HepG2 (cell line): ENCODE measurements around the gene RRM2. TPM values are rescaled to one million over a fixed set of nuclear protein-coding genes. Genes with fewer than 3 reads are reported as not detected.
A peak's percentile ranks its signal among the peaks of the same experiment; 100 is the strongest.

ENCODE experiments used
- ATAC-seq: fragments of 200-7000 bp; cut with Tn5 transposase; 3 replicates; pipeline ENCODE4 v1.9.1; 2020; ENCODE audit warnings: mild to moderate bottlenecking, moderate library complexity
- BruUV-seq: library from RNA; stranded (reverse); fragments of 400-500 nt; replicated peaks from 2 replicates; lab custom pipeline; 2021; lab: Mats Ljungman, UMichigan
- CTCF ChIA-PET: fragments of 300-600 bp; formaldehyde crosslinking; extraction: SDS; loops from one replicate; lab custom pipeline; 2021; ENCODE audit warnings: low total read pairs, inconsistent platforms, low intra/inter-chr PET ratio; lab: Yijun Ruan, JAX
- POLR2A ChIA-PET: fragments of 350-600 bp; sonication (Branson Sonifier 250); formaldehyde crosslinking; loops from one replicate; lab custom pipeline; 2020; ENCODE audit warnings: antibody characterized with exemption, inconsistent platforms; lab: Yijun Ruan, JAX
- DNase-seq: peaks from one replicate; pipeline ENCODE4 v3.0.0-alpha.2; 2015; ENCODE audit warnings: low spot score
- FAIRE-seq: peaks from 3 replicates; lab custom pipeline; 2011; peaks lifted over from hg19 to GRCh38; lab: Jason Lieb, UNC
- H2AFZ ChIP-seq: one replicate; pipeline ENCODE4 v1.6.1; 2011; ENCODE audit warnings: low read length, inconsistent platforms
- H3K27ac ChIP-seq: fragments of 300-600 bp; 3 replicates; pipeline ENCODE4 v1.8.0; 2011; ENCODE audit warnings: mixed run types, mild to moderate bottlenecking, mixed read lengths, low read length, inconsistent platforms; ENCODE audit not compliant: insufficient read depth; ENCODE audit errors: extremely low read length
- H3K27me3 ChIP-seq, 2 experiments: fragments of 200-600 bp in 1 of 2; 2 replicates in 1 of 2; 3 replicates in 1 of 2; pipeline versions ENCODE4 v1.6.0 to v1.8.0; 2011; ENCODE audit warnings: low read length in 2 of 2, mild to moderate bottlenecking in 2 of 2, moderate library complexity in 2 of 2, inconsistent platforms in 1 of 2; ENCODE audit not compliant: insufficient read depth in 2 of 2, control insufficient read depth in 1 of 2
- H3K36me3 ChIP-seq, 2 experiments: fragments of 200-600 bp in 1 of 2; replicated peaks in 1 of 2; 2 replicates in 1 of 2; 3 replicates in 1 of 2; pipeline versions ENCODE4 v1.5.1 to v1.8.0; 2011; ENCODE audit warnings: low read length in 2 of 2, inconsistent platforms in 1 of 2; ENCODE audit not compliant: insufficient read depth in 2 of 2, control insufficient read depth in 1 of 2
- H3K4me1 ChIP-seq: 2 replicates; pipeline ENCODE4 v1.5.1; 2012; ENCODE audit warnings: low read length, inconsistent platforms; ENCODE audit not compliant: insufficient read depth
- H3K4me2 ChIP-seq: 2 replicates; pipeline ENCODE4 v1.6.0; 2011; ENCODE audit warnings: low read depth, low read length, inconsistent platforms
- H3K4me3 ChIP-seq, 3 experiments: fragments of 200-600 bp in 1 of 3; sonication (generic), shearing (Covaris generic) in 1 of 3; replicated peaks in 1 of 3; 2 replicates each; pipeline ENCODE4 v1.5.1; 2011 to 2016; ENCODE audit warnings: low read length in 3 of 3, inconsistent platforms in 2 of 3, low read depth in 2 of 3, mild to moderate bottlenecking in 2 of 3, control low read depth in 1 of 3, mixed read lengths in 1 of 3; ENCODE audit not compliant: insufficient read depth in 1 of 3
- H3K79me2 ChIP-seq: one replicate; pipeline ENCODE4 v1.6.1; 2011; ENCODE audit warnings: low read length, inconsistent platforms; ENCODE audit not compliant: insufficient read depth
- H3K9ac ChIP-seq: 2 replicates; pipeline ENCODE4 v1.6.0; 2011; ENCODE audit warnings: mild to moderate bottlenecking, low read depth, low read length, inconsistent platforms; ENCODE audit not compliant: insufficient read depth
- H3K9me3 ChIP-seq: 2 replicates; pipeline ENCODE4 v1.5.1; 2012; ENCODE audit warnings: mild to moderate bottlenecking, low read length
- H4K20me1 ChIP-seq: 2 replicates; pipeline ENCODE4 v1.6.0; 2011; ENCODE audit warnings: inconsistent platforms, mild to moderate bottlenecking, low read length, moderate library complexity; ENCODE audit not compliant: insufficient read depth
- ASH2L ChIP-seq: fragments of 300-600, 200-600 bp; sonication (generic); IDR thresholded peaks from 2 replicates; pipeline ENCODE4 v1.7.0; 2017; ENCODE audit warnings: low read depth, mild to moderate bottlenecking, moderate library complexity, mixed read lengths, low read length; ENCODE audit not compliant: insufficient read length
- ERF ChIP-seq: IDR thresholded peaks from 2 replicates; pipeline ENCODE4 v1.6.1; 2018; ENCODE audit warnings: missing biosample characterization, missing genetic modification reagents
- RAD21 ChIP-seq: fragments of 450-650 bp; formaldehyde crosslinking; IDR thresholded peaks from 2 replicates; pipeline ENCODE4 v1.5.0; 2020; ENCODE audit warnings: mild to moderate bottlenecking
- STAG1 ChIP-seq: sonication (generic); formaldehyde crosslinking; IDR thresholded peaks from 2 replicates; pipeline ENCODE4 v1.4.0; 2020; ENCODE audit warnings: missing genetic modification reagents
- THYN1 ChIP-seq: sonication (generic); formaldehyde crosslinking; IDR thresholded peaks from 2 replicates; pipeline ENCODE4 v1.8.1; 2023; ENCODE audit warnings: low read depth, mild to moderate bottlenecking, moderate library complexity, missing genetic modification reagents, borderline replicate concordance
- UBTF ChIP-seq: sonication (generic); formaldehyde crosslinking; IDR thresholded peaks from 2 replicates; pipeline ENCODE4 v1.4.0; 2020; ENCODE audit warnings: mild to moderate bottlenecking, missing genetic modification reagents
- ZNF446 ChIP-seq: sonication (generic); formaldehyde crosslinking; IDR thresholded peaks from 2 replicates; pipeline ENCODE4 v1.5.0; 2020; ENCODE audit warnings: mild to moderate bottlenecking, missing genetic modification reagents
- ZNF777 ChIP-seq: sonication (generic); formaldehyde crosslinking; IDR thresholded peaks from 2 replicates; pipeline ENCODE4 v1.4.0; 2020; ENCODE audit warnings: missing genetic modification reagents
- whole genome bisulfite sequencing: methylation state at CpG from one replicate; pipeline ENCODE4 v1.1.6; 2017; ENCODE audit warnings: low lambda C conversion rate; 5-methylcytosine and 5-hydroxymethylcytosine counted together
- in situ Hi-C: cut with HindIII; loops from 2 replicates; pipeline ENCODE4 v1.10.0; 2017; ENCODE audit warnings: low pct_unique_long_range_greater_than_20kb; ENCODE audit not compliant: extremely low pct_ligation_motif_present
- intact Hi-C: fragments of 100-400 bp; cut with micrococcal nuclease; formaldehyde crosslinking; loops from one replicate; pipeline ENCODE4 v1.10.0; 2022; ENCODE audit not compliant: unreplicated experiment
- polyA plus RNA-seq, 8 experiments: library from polyadenylated mRNA; depleted of rRNA in 3 of 8; stranded (reverse) in 7 of 8; unstranded in 1 of 8; fragments of >200 nt; fragmentation: Illumina TruSeq in 4 of 8; extraction: Trizol in 4 of 8; gene quantifications; 2 replicates each; pipeline versions ENCODE4 v1.2.1 to v1.2.3, GENCODE V29; 2011 to 2016; ENCODE audit warnings: low read depth in 4 of 8, missing spikeins in 1 of 8, mixed read lengths in 1 of 8; ENCODE audit not compliant: insufficient read depth in 1 of 8
- total RNA-seq, 5 experiments: library from RNA; depleted of rRNA; stranded (reverse); fragments of >200 nt; fragmentation: Illumina TruSeq; extraction: Trizol; gene quantifications; 2 replicates each; pipeline ENCODE4 v1.2.3, GENCODE V29; 2016; ENCODE audit warnings: low read depth in 1 of 5

RRM2 gene
- total and polyA plus RNA-seq, 2 of the 13 experiments (the other 11 are each of a cell fraction or from before 2014, with no cell fraction given): 31.3 to 150 TPM

- TF ChIP-seq STAG1 (CRISPR knock-in tag): peak; percentile 3; the same call in 1 of the 2 replicates
- no peak for TF ChIP-seq THYN1
- TF ChIP-seq ZNF777 (CRISPR knock-in tag): peak; percentile 69
- 0 out of 2 replicates have a peak, but pooled peaks have one; percentile 3 for TF ChIP-seq UBTF (CRISPR knock-in tag)
- no peak for TF ChIP-seq ASH2L
- TF ChIP-seq RAD21 (CRISPR knock-in tag): peak; percentile 53; the same call in 1 of the 2 replicates
- no peak for TF ChIP-seq ERF (CRISPR knock-in tag)
- TF ChIP-seq ZNF446 (CRISPR knock-in tag): peak; percentile 14; the same call in 1 of the 2 replicates
- no CpG with 5 or more reads among the region's 98 CpGs for WGBS
- BruUV-seq: no TSS peak
- CTCF ChIA-PET: interaction anchor here (1.4 kb wide), 1 partner anchor 17 kb away, joined by 3 read pairs; no protein-coding TSS in a partner anchor
- Histone ChIP-seq H3K9ac (peak within 1 kb of the TSS; percentile 55; the same call in 1 of the 2 replicates), H3K27me3 (peaks cover 10 to 72% of the 10 kb centered on the region in 2 experiments; a peak in 4 of 5 replicates), H4K20me1 (no peaks in the 10 kb centered on the region), H3K36me3 (no peaks in the 10 kb centered on the region), H3K9me3 (no peaks in the 10 kb centered on the region), H3K4me2 (peak within 1 kb of the TSS; percentile 72), H2AFZ (no peak within 1 kb of the TSS), H3K4me3 (peak within 1 kb of the TSS; percentile 56 to 72 (median 59); a peak in 5 of 6 replicates), H3K4me1 (peaks cover 10% of the 10 kb centered on the region), H3K79me2 (no peaks in the 10 kb centered on the region), H3K27ac (no peak within 1 kb of the TSS)
- in situ Hi-C loops (loop anchor here (5.0 kb wide), 1 partner anchor 37 kb away; no protein-coding TSS in a partner anchor), intact Hi-C loops (no loop called here)
- POLR2A ChIA-PET: no interaction called here
- DNase-seq (no peak), FAIRE-seq (no peak), ATAC-seq (peak; percentile 55)
Observed at GRCh38 chr2:10079870-10080535, 42.5 kb upstream of the RRM2 start, which contains the start of gene CYS1. CYS1 (minus strand) TSS chr2:10080411; CDS start chr2:10080223, 188 bp downstream.
